HepG2 (cell line): Measurements from ENCODE around the gene ZNF624. TPM values are rescaled to one million over a fixed set of nuclear protein-coding genes. Genes with fewer than 3 reads are reported as not detected.

Source experiments
- FOXK2 ChIP-seq: fragments of 450-650 bp; IDR thresholded peaks from 2 replicates; pipeline ENCODE4 v1.6.1; 2016
- HNF4A ChIP-seq: sonication (generic); formaldehyde crosslinking; IDR thresholded peaks from 2 replicates; pipeline ENCODE4 v1.4.0; 2020; ENCODE audit warnings: missing genetic modification reagents
- HNRNPH1 ChIP-seq: fragments of 200-400 bp; formaldehyde crosslinking; optimal IDR thresholded peaks from 2 replicates; pipeline ENCODE3; 2017; ENCODE audit warnings: mild to moderate bottlenecking, low read depth, low read length
- KLF15 ChIP-seq: sonication (generic); formaldehyde crosslinking; IDR thresholded peaks from 2 replicates; pipeline ENCODE4 v1.8.1; 2023; ENCODE audit warnings: borderline replicate concordance, mild to moderate bottlenecking, inconsistent platforms, missing genetic modification reagents, mixed read lengths
- MTA3 ChIP-seq: sonication (generic); formaldehyde crosslinking; IDR thresholded peaks from 2 replicates; pipeline ENCODE4 v1.4.0; 2020; ENCODE audit warnings: missing genetic modification reagents
- SMAD1 ChIP-seq: sonication (generic); formaldehyde crosslinking; IDR thresholded peaks from 2 replicates; pipeline ENCODE4 v1.4.0; 2020; ENCODE audit warnings: missing genetic modification reagents, low read depth, mild to moderate bottlenecking, borderline replicate concordance
- SRSF9 ChIP-seq: fragments of 200-400 bp; formaldehyde crosslinking; IDR thresholded peaks from 2 replicates; pipeline ENCODE4 v1.6.1; 2018; ENCODE audit warnings: borderline replicate concordance, mild to moderate bottlenecking, low read depth, low read length; ENCODE audit not compliant: insufficient read depth, poor library complexity, severe bottlenecking
- ZNF17 ChIP-seq: sonication (generic); formaldehyde crosslinking; IDR thresholded peaks from 2 replicates; pipeline ENCODE4 v1.5.0; 2020; ENCODE audit warnings: mild to moderate bottlenecking, missing genetic modification reagents
- ZNF326 ChIP-seq: sonication (generic); formaldehyde crosslinking; IDR thresholded peaks from 2 replicates; pipeline ENCODE4 v1.4.0; 2020; ENCODE audit warnings: missing genetic modification reagents, borderline replicate concordance
- ZNF790 ChIP-seq: sonication (generic); formaldehyde crosslinking; IDR thresholded peaks from 2 replicates; pipeline ENCODE4 v1.8.0; 2022; ENCODE audit warnings: missing genetic modification reagents, mild to moderate bottlenecking, borderline replicate concordance
- ZNF878 ChIP-seq: sonication (generic); formaldehyde crosslinking; IDR thresholded peaks from 2 replicates; pipeline ENCODE4 v1.8.1; 2023; ENCODE audit warnings: mild to moderate bottlenecking, missing genetic modification reagents, moderate library complexity
- ZSCAN12 ChIP-seq: sonication (generic); formaldehyde crosslinking; IDR thresholded peaks from 2 replicates; pipeline ENCODE4 v1.9.0; 2021; ENCODE audit warnings: mild to moderate bottlenecking, missing genetic modification reagents
- polyA plus RNA-seq, 8 experiments: library from polyadenylated mRNA; depleted of rRNA in 3 of 8; stranded (reverse) in 7 of 8; unstranded in 1 of 8; fragments of >200 nt; fragmentation: Illumina TruSeq in 4 of 8; extraction: Trizol in 4 of 8; gene quantifications; 2 replicates each; pipeline versions ENCODE4 v1.2.1 to v1.2.3, GENCODE V29; 2011 to 2016; ENCODE audit warnings: low read depth in 4 of 8, missing spikeins in 1 of 8, mixed read lengths in 1 of 8; ENCODE audit not compliant: insufficient read depth in 1 of 8
- total RNA-seq, 5 experiments: library from RNA; depleted of rRNA; stranded (reverse); fragments of >200 nt; fragmentation: Illumina TruSeq; extraction: Trizol; gene quantifications; 2 replicates each; pipeline ENCODE4 v1.2.3, GENCODE V29; 2016; ENCODE audit warnings: low read depth in 1 of 5
- TF ChIP-seq, protein P1 (sequence below): sonication (generic); formaldehyde crosslinking; IDR thresholded peaks from 2 replicates; pipeline ENCODE4 v1.4.0; 2020; ENCODE audit warnings: missing genetic modification reagents
- TF ChIP-seq, protein P2 (sequence below): sonication (generic); formaldehyde crosslinking; IDR thresholded peaks from 2 replicates; pipeline ENCODE4 v1.5.1; 2020; ENCODE audit warnings: mild to moderate bottlenecking, moderate library complexity, missing genetic modification reagents
- TF ChIP-seq, protein P3 (sequence below): sonication (generic); formaldehyde crosslinking; IDR thresholded peaks from 2 replicates; pipeline ENCODE4 v1.4.0; 2020; ENCODE audit warnings: mild to moderate bottlenecking, missing genetic modification reagents, borderline replicate concordance

ZNF624 gene
- total and polyA plus RNA-seq, 2 of the 13 experiments (the other 11 are each of a cell fraction or from before 2014, with no cell fraction given) = 0.75 to 3.5 TPM

DNA sequence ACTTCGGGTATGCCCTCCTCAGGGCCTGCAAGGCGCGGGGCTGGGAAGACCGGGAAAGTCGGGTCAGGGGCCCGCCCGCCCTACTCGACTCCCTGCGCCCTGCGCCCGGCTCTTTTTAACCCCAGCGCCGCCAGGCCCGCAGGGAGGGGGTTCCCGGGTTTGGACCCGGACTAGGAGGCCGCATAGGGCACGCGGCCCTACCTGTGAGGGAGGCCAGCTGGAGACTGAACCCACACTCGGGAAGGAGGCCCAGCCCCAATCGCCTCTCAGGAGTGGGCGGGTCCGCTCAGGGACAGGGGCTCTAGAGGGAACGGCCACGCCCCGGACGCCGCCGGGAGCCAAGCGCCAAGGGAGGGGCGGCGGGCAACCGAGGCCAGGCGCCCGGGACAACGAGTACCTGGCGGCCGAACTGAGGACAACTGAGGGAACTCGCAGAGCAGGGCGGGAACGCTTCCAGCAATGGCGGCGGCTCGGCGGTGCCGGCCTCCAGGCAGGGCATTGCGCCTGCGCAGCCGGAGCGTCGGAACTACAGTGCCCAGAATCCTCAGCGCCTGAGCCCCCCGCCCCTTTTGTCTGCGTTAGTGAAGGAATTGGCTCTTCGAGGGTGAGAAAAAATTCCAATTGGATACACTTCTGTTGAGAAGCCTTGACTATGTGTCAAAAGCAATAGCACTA is at the start of gene ZNF624 (continued):
- TF ChIP-seq, protein P1, sequence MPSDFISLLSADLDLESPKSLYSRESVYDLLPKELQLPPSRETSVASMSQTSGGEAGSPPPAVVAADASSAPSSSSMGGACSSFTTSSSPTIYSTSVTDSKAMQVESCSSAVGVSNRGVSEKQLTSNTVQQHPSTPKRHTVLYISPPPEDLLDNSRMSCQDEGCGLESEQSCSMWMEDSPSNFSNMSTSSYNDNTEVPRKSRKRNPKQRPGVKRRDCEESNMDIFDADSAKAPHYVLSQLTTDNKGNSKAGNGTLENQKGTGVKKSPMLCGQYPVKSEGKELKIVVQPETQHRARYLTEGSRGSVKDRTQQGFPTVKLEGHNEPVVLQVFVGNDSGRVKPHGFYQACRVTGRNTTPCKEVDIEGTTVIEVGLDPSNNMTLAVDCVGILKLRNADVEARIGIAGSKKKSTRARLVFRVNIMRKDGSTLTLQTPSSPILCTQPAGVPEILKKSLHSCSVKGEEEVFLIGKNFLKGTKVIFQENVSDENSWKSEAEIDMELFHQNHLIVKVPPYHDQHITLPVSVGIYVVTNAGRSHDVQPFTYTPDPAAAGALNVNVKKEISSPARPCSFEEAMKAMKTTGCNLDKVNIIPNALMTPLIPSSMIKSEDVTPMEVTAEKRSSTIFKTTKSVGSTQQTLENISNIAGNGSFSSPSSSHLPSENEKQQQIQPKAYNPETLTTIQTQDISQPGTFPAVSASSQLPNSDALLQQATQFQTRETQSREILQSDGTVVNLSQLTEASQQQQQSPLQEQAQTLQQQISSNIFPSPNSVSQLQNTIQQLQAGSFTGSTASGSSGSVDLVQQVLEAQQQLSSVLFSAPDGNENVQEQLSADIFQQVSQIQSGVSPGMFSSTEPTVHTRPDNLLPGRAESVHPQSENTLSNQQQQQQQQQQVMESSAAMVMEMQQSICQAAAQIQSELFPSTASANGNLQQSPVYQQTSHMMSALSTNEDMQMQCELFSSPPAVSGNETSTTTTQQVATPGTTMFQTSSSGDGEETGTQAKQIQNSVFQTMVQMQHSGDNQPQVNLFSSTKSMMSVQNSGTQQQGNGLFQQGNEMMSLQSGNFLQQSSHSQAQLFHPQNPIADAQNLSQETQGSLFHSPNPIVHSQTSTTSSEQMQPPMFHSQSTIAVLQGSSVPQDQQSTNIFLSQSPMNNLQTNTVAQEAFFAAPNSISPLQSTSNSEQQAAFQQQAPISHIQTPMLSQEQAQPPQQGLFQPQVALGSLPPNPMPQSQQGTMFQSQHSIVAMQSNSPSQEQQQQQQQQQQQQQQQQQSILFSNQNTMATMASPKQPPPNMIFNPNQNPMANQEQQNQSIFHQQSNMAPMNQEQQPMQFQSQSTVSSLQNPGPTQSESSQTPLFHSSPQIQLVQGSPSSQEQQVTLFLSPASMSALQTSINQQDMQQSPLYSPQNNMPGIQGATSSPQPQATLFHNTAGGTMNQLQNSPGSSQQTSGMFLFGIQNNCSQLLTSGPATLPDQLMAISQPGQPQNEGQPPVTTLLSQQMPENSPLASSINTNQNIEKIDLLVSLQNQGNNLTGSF (CRISPR knock-in tag) = peak; percentile 64
- TF ChIP-seq KLF15 (peak; percentile 78; the same call in 1 of the 2 replicates), FOXK2 (no peak), ZNF326 (no peak), MTA3 (no peak), HNRNPH1 (no peak), ZNF878 (CRISPR knock-in tag) (no peak), SRSF9 (no peak), ZNF790 (CRISPR knock-in tag) (no peak; the same call in 1 of the 2 replicates), ZNF17 (no peak), HNF4A (CRISPR knock-in tag) (peak; percentile 49; the same call in 1 of the 2 replicates), ZSCAN12 (CRISPR knock-in tag) (no peak), SMAD1 (CRISPR knock-in tag) (no peak)
- TF ChIP-seq, protein P2, sequence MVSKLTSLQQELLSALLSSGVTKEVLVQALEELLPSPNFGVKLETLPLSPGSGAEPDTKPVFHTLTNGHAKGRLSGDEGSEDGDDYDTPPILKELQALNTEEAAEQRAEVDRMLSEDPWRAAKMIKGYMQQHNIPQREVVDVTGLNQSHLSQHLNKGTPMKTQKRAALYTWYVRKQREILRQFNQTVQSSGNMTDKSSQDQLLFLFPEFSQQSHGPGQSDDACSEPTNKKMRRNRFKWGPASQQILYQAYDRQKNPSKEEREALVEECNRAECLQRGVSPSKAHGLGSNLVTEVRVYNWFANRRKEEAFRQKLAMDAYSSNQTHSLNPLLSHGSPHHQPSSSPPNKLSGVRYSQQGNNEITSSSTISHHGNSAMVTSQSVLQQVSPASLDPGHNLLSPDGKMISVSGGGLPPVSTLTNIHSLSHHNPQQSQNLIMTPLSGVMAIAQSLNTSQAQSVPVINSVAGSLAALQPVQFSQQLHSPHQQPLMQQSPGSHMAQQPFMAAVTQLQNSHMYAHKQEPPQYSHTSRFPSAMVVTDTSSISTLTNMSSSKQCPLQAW (CRISPR knock-in tag) = peak; percentile 49; the same call in 1 of the 2 replicates
- TF ChIP-seq, protein P3, sequence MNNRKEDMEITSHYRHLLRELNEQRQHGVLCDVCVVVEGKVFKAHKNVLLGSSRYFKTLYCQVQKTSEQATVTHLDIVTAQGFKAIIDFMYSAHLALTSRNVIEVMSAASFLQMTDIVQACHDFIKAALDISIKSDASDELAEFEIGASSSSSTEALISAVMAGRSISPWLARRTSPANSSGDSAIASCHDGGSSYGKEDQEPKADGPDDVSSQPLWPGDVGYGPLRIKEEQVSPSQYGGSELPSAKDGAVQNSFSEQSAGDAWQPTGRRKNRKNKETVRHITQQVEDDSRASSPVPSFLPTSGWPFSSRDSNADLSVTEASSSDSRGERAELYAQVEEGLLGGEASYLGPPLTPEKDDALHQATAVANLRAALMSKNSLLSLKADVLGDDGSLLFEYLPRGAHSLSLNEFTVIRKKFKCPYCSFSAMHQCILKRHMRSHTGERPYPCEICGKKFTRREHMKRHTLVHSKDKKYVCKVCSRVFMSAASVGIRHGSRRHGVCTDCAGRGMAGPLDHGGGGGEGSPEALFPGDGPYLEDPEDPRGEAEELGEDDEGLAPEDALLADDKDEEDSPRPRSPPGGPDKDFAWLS (CRISPR knock-in tag) = peak; percentile 77; the same call in 1 of the 2 replicates
